Stimulated activated effector memory CD8-positive, alpha-beta T cell treated with anti-CD3 and anti-CD28 coated beads, Interleukin-12 subunit alpha, Interleukin-12 subunit beta, amount 100 ng/mL, for 72 hours (primary cell): ENCODE results near the gene ZDHHC21.

Experiments
- ATAC-seq: fragments of 150-1000 bp; cut with Tn5 transposase; 2 replicates; pipeline ENCODE4 v1.10.0; 2021
- DNase-seq, 2 donors: peaks; one replicate each; pipeline ENCODE4 v3.0.0; 2021 to 2022; ENCODE audit warnings: low spot score in 2 of 2
- H3K27ac Mint-ChIP-seq: one replicate; pipeline ENCODE4 v1.8.0; 2022; ENCODE audit warnings: mild to moderate bottlenecking, mixed read lengths
- H3K36me3 Mint-ChIP-seq: one replicate; pipeline ENCODE4 v1.8.0; 2022; ENCODE audit warnings: mild to moderate bottlenecking, mixed read lengths
- H3K4me1 Mint-ChIP-seq: one replicate; pipeline ENCODE4 v1.8.0; 2022; ENCODE audit warnings: mixed read lengths
- H3K4me3 Mint-ChIP-seq: one replicate; pipeline ENCODE4 v1.8.0; 2022; ENCODE audit warnings: mild to moderate bottlenecking, mixed read lengths
- H3K9me3 Mint-ChIP-seq: one replicate; pipeline ENCODE4 v1.8.0; 2022; ENCODE audit warnings: mixed read lengths

Gene ZDHHC21

DNA sequence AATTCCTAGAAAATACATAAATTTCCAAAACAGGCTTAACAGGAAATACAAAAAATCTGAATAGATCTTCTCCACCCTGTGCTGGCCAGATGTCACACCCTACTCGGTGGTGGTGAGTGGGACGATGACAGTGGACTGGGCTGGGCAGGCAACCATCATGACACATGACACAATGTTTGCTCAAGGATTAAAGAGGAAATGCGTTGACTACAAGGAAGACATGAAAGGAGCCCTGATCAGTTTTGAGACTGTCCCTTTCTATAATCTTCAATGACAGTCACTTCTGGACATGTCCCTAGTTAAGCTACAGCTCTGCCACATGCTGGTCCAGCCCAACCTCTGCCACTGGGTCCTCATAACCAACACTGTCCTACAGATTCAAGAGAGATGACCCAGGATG lies 99.8 kb downstream of the ZDHHC21 start:
- no peak overlapping the region for H3K4me3 Mint-ChIP-seq
- H3K9me3 Mint-ChIP-seq, result peaks cover 12% of the 10 kb centered on the region
- peaks cover 11% of the 10 kb centered on the region for H3K4me1 Mint-ChIP-seq
- no peak overlapping the region for H3K27ac Mint-ChIP-seq
- DNase-seq (no peak), ATAC-seq (no peak)
- no peaks in the 10 kb centered on the region for H3K36me3 Mint-ChIP-seq

- no peak overlapping the region for H3K27ac Mint-ChIP-seq
- peaks cover 10% of the 10 kb centered on the region for H3K4me1 Mint-ChIP-seq
- ATAC-seq (no peak), DNase-seq (no peak)
- H3K9me3 Mint-ChIP-seq, result peaks cover 8% of the 10 kb centered on the region
- no peak overlapping the region for H3K4me3 Mint-ChIP-seq
- no peaks in the 10 kb centered on the region for H3K36me3 Mint-ChIP-seq
Measured at GRCh38 chr9:14591411-14591810, 101.8 kb downstream of the ZDHHC21 start.

DNA sequence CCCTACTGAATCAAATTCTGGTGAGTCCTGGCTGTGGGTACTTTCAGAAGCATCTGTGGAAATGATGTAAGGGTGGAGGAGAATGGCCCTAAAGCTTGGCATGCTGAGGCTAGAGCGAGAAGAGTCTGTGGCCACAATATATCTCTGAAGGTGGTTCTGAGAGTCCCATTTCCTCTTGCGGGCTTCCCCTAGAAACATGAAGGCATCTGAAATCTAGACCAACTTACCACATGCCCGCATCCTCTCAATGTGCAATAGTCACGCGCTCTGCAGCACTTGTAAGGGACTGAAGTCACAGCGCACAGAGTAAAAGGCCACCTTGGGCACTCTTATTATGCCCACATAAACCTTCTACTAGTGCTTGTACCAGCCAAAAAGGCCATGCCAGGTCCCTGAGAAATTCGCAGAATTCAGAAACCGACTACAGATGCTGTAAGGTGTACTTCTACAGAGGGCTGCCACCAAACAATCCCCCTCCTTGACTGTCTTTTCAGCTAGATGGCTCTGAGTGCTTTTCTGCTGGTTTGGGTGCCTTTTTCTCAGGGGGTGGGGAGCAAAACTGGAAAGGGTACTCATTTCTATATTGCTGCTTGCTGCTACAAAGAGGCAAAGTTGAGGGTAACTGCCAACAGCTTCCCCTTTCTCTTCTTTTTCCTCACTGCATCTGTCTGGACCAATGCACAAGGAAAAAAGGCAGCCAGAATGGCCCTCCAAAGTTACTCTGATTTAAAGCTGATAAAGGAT lies 107.3 kb downstream of the ZDHHC21 start:
- Mint-ChIP-seq H3K36me3 (no peaks in the 10 kb centered on the region), H3K27ac (no peak overlapping the region), H3K4me1 (peaks cover 19% of the 10 kb centered on the region), H3K4me3 (no peak overlapping the region), H3K9me3 (peaks cover 5% of the 10 kb centered on the region)
- peak in 1 of 2 donors; percentile 61 for DNase-seq
- peak; percentile 97 for ATAC-seq

GRCh38 chr9:14584571-14584970 lies 108.7 kb downstream of the ZDHHC21 start:
- Mint-ChIP-seq H3K9me3 (peaks cover 9% of the 10 kb centered on the region), H3K4me1 (peaks cover 19% of the 10 kb centered on the region), H3K27ac (no peak overlapping the region), H3K36me3 (no peaks in the 10 kb centered on the region), H3K4me3 (no peak overlapping the region)
- DNase-seq (no peak), ATAC-seq (no peak)

DNA sequence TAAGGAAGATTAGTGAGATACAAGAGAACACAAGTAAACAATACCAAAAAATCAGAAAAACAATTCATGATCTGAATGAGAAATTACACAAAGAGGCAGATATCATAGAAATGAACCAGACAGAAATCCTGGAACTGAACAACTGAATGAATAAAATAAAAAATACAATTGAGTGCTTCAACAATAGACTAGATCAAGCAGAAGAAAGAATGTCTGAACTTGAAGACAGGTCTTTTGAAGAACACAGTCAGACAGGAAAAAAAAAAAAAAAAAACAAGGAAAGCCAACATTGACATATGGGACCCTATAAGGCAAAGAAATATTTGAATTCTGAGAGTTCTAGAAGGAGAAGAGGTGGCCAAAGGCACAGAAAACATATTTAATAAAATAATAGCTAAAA lies 115.2 kb downstream of the ZDHHC21 start:
- Mint-ChIP-seq H3K4me1 (no peaks in the 10 kb centered on the region), H3K4me3 (no peak overlapping the region), H3K36me3 (no peaks in the 10 kb centered on the region), H3K9me3 (peaks cover 28% of the 10 kb centered on the region), H3K27ac (no peak overlapping the region)
- DNase-seq (no peak), ATAC-seq (no peak)

DNA sequence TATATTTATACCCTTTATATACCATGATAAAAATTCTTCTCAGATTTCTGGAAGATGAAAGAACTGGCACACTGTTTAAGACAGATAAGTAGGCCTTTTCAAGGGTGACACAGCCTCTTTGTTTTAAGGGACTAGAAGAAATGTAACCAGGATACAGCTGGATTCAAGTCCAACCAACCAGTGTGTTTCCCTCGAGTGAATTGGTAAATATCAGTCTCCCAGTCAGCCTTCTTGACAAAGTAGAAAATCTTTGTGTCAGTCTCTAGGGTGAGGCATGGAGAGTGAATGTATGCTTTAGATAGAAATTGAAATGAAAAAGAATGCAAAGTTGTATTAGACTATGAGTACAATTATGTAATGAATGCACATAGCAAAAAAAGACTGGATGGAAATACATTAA lies 119.1 kb downstream of the ZDHHC21 start:
- Mint-ChIP-seq H3K4me1 (no peaks in the 10 kb centered on the region), H3K27ac (no peak overlapping the region), H3K36me3 (no peaks in the 10 kb centered on the region), H3K9me3 (peaks cover 25% of the 10 kb centered on the region), H3K4me3 (no peak overlapping the region)
- DNase-seq (no peak), ATAC-seq (no peak)

GRCh38 chr9:14573319-14573718 lies 119.9 kb downstream of the ZDHHC21 start:
- Mint-ChIP-seq H3K4me1 (no peaks in the 10 kb centered on the region), H3K27ac (no peak overlapping the region), H3K36me3 (no peaks in the 10 kb centered on the region), H3K4me3 (no peak overlapping the region), H3K9me3 (peaks cover 20% of the 10 kb centered on the region)
- no peak for ATAC-seq
- no peak for DNase-seq

DNA sequence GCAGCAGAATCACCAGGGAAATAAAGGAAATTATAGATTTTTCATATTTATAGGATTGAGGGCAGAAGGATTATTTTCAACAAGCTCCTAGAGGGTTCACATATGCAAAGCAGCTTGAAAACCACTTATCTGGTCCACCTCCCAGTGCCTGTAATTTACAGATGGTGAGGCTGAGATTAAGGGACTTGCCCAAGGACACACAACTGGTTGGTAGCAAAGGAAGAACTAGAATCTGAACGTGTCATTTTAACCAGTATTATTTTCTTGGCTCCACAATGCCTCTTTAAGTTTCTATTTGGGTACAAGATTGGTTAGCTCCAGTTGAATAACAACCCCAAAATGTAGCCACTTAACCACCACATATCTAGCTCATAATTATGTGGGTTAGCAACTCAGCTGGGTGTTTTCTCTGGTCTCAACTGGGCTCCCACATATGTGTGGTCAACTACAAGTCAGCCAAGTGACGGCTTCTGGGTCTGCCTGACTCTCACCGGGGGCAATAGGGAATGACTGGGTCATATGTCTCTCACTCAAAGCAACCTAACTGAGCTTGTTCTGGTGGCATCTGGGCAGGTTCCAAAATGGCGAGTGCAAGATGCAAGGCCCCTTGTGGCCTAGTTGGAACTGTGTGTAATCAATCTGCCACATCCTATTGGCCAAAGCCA lies 127.7 kb downstream of the ZDHHC21 start:
- Mint-ChIP-seq H3K4me3 (no peak overlapping the region), H3K4me1 (no peaks in the 10 kb centered on the region), H3K36me3 (no peaks in the 10 kb centered on the region), H3K9me3 (peaks cover 13% of the 10 kb centered on the region), H3K27ac (no peak overlapping the region)
- DNase-seq, result no peak
- peak; percentile 67 for ATAC-seq

- Mint-ChIP-seq H3K4me3 (no peak overlapping the region), H3K27ac (no peak overlapping the region), H3K36me3 (no peaks in the 10 kb centered on the region), H3K9me3 (peaks cover 9% of the 10 kb centered on the region), H3K4me1 (no peaks in the 10 kb centered on the region)
- DNase-seq (no peak), ATAC-seq (no peak)
Measured at GRCh38 chr9:14563902-14564624, 129.2 kb downstream of the ZDHHC21 start.

DNA sequence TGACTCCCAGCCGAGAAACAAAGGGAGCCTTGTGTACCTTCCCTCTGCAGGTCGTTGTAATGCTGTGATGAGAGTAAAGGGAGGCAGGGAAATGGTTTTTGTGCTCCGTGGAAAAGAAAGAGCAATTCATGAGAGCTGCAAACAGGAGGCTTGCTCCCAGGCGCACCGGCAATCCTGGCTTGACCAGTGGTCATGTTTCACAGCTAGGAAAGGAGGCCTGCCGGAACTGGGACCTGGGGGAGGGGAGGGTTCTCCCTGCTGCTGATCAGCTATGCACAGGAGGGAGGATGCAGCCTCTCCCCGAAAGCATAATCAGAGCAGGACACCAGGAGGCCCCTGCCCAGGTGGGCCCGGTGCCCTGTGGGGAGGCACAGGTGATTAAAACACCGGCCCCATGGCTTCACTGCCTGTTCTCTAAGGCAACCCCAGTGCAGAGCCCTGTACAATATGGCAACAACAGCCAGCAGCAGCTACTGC lies 131.3 kb downstream of the ZDHHC21 start:
- Mint-ChIP-seq H3K4me3 (no peak overlapping the region), H3K4me1 (no peaks in the 10 kb centered on the region), H3K27ac (no peak overlapping the region), H3K9me3 (peaks cover 12% of the 10 kb centered on the region), H3K36me3 (no peaks in the 10 kb centered on the region)
- DNase-seq, result no peak
- ATAC-seq, result no peak
